ENCODE measurements around the gene KSR2. TPM values are rescaled to one million over a fixed set of nuclear protein-coding genes. Genes with fewer than 3 reads are reported as not detected.
"Not testable (repeated sequence)": the region's sequence is repeated elsewhere in the genome, so short reads cannot be mapped to it uniquely, and the experiment has no call there.

Gene KSR2
- total RNA-seq, 1 donor from 2014 or later = 0.78 TPM

GRCh38 chr12:117967512-117967911 lies 1.3 kb downstream of the KSR2 start:
- no peak for DNase-seq

GRCh38 chr12:117967043-117967442 lies 1.7 kb downstream of the KSR2 start:
- DNase-seq = no peak

GRCh38 chr12:117966511-117966910 lies 2.3 kb downstream of the KSR2 start:
- no peak for DNase-seq

- no peak for DNase-seq
Measured at GRCh38 chr12:117963836-117964235, 5.0 kb downstream of the KSR2 start.

GRCh38 chr12:117936722-117937484 lies 31.9 kb downstream of the KSR2 start:
- no peak for DNase-seq

GRCh38 chr12:117933545-117933944 lies 35.2 kb downstream of the KSR2 start:
- no peak for DNase-seq

GRCh38 chr12:117926391-117926899 lies 42.3 kb downstream of the KSR2 start:
- DNase-seq = no peak

- peak; percentile 9 for DNase-seq
Measured at GRCh38 chr12:117921929-117922777, 46.6 kb downstream of the KSR2 start.

- DNase-seq = no peak
Measured at GRCh38 chr12:117919479-117919878, 49.3 kb downstream of the KSR2 start.

GRCh38 chr12:117914686-117915085 lies 54.1 kb downstream of the KSR2 start:
- no peak for DNase-seq

GRCh38 chr12:117912756-117913155 lies 56.0 kb downstream of the KSR2 start:
- DNase-seq = no peak

- DNase-seq = no peak
Measured at GRCh38 chr12:117908411-117908810, 60.4 kb downstream of the KSR2 start.

GRCh38 chr12:117907108-117907689 lies 61.6 kb downstream of the KSR2 start:
- no peak for DNase-seq

GRCh38 chr12:117904051-117904450 lies 64.7 kb downstream of the KSR2 start:
- no peak for DNase-seq

GRCh38 chr12:117903110-117903840 lies 65.5 kb downstream of the KSR2 start:
- no peak for DNase-seq

GRCh38 chr12:117901631-117902030 lies 67.2 kb downstream of the KSR2 start:
- no peak for DNase-seq

- DNase-seq = no peak
Measured at GRCh38 chr12:117900561-117900960, 68.2 kb downstream of the KSR2 start.

- DNase-seq = no peak
Measured at GRCh38 chr12:117897372-117898161, 71.2 kb downstream of the KSR2 start.

- DNase-seq = no peak
Measured at GRCh38 chr12:117896009-117896408, 72.8 kb downstream of the KSR2 start.

- no peak for DNase-seq
Measured at GRCh38 chr12:117892441-117892840, 76.3 kb downstream of the KSR2 start.

GRCh38 chr12:117891265-117891664 lies 77.5 kb downstream of the KSR2 start:
- DNase-seq = not testable (repeated sequence)
